ENCODE data around the gene CRACR2B.

The CRACR2B gene

DNA sequence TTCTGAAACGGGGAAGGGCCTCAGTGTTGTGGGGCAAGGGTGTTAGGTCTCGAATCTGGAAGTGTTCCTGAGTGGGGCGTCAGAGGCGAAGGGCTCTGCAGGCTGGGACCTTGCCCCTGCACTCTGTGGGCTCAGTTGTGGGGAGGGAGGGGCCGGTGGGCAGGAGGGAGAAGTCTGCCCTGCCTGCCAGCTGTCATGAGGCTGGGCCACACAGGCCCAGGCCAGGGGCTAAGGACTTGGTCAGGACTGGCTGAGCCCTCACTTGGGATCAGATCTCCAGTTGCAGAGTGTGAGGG is at the start of gene CRACR2B:
CRACR2B (plus strand) TSS at position 23 of the 296 bp plus-strand sequence. CDS start 689 bp downstream, outside the sequence.
- no peak for DNase-seq

DNA sequence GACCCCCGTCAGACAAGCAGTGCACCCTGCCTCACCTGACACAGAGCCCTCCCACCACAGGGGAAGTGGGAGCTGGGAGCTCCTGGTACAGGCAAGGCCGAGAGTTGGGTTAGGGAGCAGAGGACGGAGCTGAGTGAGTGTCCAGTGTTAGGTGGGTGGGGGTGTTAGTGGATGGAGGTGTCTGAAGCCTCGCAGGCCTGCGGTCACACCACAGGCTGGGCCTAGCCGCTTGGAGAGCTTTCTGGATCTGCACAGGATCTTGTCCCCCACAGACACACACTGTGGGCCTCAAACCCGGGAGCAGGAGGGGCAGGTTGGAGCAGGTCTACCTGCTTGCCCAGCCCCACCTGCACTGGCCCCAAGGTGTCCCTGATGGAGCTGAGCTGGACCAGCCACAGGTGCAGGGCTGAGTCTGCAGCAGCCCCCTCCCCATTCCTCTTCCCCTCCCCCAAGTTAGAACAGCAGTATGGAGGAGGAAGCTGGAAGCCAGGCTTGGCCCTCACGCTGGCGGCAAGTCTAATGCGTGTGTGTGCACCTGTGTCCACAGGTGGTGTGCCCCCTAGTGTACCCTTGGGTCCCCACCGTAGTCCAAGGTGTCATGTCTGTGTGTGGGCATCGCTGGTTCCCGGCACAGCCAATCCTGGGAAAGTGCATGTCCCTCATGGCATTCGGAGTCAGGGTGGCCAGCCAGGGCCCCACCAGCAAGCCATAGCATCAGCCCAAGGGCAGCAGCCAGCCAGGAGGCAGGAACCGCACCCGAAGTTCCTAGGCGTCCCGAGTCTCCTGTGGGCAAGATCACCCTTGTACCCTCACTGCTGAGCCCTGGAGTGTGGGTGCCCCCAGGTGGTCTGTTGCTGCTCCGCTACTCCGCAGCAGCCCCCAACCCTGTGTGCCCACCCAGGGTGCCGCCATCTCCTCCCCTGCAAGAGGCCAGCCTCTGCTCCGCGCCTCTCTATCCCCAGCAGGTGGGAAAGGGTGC is 48.5 kb upstream of the CRACR2B start:
- DNase-seq, result no peak

DNA sequence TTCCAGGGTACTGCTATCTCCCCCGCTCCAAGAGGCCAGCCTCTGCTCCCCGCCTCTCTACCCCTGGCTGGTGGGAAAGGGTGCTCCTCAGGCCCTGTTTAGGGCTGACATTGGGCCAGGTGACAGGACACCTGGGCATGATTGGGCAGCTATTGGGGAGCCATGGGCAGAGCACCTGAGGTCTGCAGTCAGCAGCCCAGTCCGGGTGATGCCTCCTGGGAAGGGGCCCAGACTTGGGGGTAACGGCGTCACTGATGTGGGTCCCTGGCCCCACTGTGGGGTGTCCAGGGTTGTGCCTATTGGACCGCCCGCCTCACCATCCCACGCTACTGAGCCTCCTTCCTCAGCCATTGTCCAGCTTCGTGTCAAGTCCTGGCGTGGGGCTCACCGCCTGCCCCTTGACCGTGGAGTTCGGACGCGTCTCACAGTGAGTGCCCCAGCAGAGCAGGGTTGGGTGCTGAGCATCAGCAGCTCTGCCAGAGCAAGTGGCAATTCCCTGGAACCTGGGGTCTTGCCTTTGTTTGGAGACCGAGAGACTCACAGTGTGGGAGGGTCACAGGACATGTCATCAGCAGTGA is 47.7 kb upstream of the CRACR2B start:
- no peak for DNase-seq

DNA sequence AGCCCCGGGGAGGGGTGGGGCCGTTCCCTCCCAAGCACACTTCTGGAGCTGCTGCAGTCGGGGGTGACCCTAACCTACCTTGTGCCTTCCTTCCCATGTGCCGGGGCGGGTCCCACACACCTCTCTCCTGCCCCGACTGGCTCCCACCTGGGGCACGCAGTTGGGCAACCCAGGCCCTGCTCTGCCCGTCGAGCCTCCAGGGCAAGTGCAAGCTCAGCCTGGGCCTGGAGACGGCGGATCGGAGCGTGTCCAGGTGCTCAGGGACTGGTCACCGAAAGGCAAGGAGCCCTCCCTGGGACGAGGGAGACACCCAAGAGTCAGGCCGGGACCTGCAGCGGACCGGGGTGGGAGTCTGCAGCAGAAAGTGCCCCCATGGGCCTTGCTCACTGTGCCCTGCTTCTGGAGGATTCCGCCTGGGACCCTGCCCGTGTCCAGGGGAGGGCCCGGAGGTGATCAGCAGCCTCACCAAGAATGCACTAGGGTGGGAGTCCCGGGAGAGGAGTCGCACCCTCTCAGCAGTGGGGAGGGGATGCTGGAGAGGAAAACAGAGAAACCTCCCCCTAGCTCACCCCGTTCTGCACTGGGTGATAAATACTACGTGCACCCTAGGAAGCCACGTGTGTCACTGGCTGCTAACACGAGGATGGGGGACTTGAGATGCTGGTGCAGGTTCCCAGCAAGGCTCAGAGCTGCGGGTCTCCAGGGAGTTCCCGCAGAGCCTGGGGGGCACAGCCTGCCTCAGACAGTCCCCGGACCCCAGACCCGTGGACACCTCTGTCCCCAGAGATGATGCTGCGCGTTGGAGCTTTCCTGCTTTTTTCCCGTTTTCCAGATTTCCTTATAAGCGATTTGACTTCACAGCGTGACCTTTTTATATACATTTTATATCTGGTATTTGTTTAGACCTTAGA is 45.2 kb upstream of the CRACR2B start:
- no peak for DNase-seq

DNA sequence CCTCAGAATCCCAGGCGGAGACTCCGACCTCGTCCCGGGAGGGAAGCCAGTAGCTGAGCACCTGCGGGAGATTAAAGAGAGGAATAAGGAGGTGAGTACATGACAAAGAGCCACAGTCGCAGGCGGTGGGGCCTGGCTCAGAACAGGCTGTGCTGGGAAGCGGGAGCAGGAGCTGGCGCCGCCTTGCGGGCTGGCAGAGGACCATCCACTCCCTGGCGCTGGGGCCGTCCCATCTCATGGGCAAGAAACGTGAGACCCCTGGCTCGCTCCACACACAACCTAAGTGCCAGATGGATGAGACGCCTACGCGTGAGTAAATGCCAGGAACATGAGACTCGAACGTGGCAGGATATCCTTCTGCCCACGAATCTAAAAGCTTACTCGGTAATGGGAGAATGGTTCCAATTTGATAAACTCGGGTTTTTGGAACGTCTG is 44.1 kb upstream of the CRACR2B start:
- DNase-seq, result no peak

DNA sequence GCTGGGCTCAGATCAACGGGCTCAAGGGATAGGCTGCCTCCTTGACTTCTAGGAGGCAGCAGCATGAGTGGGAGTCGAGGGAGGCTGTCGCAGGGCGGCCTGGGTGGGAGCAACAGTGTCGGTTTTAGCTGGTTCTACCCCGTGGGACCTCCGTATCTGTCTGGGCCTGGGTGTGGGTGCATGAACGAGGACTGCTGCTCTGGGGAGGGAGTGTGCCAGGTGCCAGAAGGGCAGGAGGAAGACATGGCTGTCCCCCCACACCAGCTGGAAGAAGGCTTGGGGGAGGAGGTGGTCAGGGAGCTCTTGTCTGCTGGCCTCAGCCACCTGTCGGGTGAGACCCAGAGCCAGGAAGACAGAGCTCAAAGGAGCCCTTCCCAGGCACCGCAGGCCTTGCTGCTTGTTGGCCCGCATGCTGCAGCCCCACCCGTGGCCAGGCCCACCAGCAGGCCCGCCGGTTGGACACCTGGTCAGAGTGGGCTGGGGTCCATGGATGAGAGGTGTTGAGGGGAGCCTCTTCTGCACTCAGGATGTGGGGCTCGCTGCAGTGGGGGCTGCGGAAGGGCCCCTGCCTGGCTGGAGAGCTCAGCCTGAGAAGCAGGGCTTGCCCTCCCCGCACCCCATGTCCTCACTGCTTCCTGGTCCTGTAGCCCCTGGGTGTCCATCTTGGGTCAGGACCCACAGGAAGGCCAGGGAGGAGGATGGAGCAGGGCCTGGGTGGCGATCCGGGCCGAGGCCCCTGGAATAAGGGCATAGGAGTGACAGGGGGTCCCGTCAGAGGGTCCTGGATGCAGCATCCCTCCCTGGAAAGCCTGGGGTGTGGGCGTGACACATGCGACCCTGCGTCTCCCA is 41.3 kb upstream of the CRACR2B start:
- no peak for DNase-seq

DNA sequence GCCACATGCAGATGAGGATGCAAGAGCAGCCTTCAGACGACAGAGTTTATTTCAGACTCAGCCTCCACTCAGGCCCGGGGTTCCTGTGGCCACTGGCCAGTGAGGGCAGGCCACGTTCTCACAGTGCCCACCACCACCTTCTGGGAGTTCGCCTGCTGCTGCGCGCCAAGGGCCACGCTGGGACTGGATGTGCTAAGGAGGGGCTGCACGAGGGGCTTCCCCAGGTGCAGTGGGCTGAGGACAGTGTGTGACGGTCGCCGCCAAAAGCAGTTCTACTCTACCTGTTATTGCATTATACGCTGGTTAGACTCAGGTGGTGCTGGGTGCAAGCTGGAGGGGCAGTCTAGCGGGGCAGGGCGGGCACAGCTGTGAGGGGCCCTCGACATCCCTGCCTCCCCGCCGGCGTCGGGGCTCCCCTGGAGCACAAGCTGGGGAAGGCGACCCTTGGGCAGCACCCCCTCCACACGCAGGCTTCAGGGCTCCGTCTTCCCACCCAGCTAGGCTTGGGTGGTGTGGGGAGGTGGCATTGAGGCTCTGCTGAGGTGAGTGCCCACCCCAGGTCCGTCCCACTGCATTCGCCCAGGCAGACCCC is 40.5 kb upstream of the CRACR2B start:
- no peak for DNase-seq

DNA sequence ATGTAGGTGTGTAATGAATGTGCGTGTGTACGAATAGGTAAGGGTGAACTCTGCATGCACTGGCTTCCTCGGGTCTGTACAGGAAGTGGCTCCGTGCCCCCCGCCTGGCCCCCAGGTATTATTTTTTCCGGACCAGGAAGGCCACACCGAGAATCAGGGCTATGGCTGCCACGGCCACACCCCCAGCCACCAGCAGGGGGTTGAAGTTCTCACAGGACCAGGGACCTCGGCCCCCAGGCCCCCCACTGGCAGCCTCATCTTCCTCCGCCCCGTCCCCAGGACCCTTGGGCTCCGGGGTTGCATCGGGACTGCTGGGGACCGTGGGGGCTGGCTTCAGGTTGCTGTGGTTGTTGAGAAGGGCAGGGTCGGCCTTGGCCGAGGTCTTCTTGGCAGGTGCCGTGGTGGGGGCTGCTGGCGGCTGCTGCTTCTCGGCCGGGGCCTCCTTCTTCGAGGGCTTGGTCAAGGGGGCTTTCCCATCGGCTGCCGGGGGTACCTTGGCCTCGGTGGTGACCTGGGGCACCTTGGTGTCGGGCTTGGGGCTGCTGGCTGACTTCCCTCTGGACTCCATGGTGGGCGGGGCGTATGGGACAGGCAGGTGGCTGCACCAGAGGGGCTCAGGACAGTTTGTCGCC is 39.6 kb upstream of the CRACR2B start:
- no peak for DNase-seq

DNA sequence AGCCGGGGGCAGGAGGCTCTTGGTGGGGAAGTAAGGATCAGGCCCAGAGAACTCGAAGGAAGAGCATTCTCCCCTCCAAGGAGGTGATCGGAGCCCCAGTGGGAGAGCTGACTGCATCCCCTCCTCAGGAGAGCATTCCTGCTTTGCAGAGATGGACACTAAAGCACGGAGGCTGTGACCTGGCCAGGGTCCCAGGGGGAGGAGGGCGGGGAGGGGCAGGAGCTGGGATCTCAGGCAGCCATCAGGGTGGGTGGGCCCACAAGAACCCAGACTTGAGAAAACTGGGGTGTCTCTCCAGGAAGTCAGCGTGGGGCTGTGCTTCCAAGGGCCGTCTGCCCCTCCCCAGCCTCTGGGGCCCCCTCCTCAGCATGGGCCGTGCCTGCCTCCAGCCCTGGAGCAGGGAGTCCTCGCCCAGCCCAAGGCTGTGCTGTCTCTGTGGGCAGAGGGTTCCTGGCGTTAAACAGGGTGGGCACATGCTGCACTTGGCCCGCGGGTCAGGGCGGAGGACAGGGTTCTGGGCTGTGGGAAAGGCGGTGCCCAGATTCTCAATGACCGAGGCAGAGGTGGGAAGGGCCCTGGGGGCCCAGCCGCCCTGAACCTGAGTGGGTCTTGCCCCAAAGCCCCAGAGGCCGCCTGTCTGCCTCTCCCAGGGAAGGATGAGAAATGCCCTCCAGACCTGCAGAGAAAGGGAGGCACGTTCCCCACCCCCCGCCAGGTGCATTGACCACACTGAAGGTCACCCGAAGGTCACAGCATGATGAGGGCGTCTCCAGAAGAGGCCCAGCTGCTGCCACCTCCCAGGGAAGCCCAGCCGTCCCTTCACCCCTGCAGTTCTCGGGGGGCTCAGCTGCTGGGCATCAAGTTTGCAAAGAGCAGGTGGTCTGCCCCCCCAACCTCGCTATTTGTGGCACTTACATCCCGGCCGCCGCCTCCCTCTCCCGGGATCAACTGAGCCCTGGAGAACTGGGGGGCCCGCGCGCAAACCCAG is 38.5 kb upstream of the CRACR2B start:
- no peak for DNase-seq

DNA sequence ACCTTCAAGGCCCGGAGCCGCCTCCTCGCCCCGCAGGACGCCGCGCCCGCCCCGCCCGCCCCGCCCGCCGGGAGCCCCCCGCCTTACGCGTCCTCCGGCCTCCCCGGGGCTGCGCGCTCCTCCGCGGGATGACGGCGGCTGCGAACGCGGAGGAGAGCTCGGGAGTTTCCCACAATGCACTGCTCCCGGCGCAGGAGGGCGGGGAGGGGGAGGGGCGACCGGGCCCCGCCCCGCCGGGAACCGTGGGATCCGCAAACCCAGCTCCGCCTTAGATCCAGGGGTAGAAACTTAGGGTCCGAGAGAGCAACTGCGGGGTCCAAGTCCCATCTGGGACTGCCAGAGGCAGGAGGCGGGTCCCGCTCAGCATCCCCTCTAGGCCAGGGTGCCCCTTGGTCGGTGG is 37.8 kb upstream of the CRACR2B start, which contains the start of gene CEND1:
CEND1 (minus strand) TSS at position 148 of the 400 bp plus-strand sequence. CDS start 1,514 bp downstream, outside the sequence.
- no peak for DNase-seq

DNA sequence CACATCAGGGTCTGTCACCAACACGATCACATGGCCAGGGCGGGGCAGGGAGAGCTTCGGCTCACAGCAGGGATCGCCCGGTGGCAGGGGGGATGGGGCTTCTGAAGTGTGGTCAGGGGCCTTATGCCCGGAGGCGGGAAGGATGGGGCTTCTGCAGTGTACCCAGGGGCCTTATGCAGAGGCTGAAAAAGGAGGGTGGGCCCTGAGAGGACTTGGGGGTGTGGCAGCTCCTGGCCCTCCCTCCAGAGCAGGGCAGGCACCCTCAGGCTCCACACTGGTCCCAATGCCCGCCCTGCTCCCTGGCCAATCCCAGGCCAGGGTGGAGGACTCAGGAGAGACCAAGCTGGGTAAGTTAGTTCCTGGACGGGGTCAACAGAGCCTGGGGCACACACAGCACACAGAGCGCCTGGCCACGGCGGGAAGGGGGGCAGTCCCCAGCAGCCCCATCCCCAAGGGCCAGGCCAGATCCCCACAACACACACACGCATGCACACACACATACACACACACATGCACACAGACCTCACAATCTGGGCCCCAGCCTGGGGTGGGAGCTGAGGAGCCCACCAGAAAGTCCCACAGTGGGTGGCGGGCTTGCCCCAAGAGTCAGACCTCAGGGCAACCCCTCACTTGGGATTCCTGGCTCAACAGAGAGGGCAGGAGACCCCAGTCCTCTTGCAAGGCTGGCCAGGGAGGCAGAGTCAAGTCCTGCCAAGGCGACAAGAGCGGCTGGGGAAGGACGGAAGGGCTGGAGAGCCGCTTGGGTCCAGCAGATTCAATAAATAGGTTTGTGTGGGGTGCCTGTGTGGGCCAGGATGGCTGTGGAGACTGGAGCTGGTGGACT is 36.8 kb upstream of the CRACR2B start:
- DNase-seq, result no peak

DNA sequence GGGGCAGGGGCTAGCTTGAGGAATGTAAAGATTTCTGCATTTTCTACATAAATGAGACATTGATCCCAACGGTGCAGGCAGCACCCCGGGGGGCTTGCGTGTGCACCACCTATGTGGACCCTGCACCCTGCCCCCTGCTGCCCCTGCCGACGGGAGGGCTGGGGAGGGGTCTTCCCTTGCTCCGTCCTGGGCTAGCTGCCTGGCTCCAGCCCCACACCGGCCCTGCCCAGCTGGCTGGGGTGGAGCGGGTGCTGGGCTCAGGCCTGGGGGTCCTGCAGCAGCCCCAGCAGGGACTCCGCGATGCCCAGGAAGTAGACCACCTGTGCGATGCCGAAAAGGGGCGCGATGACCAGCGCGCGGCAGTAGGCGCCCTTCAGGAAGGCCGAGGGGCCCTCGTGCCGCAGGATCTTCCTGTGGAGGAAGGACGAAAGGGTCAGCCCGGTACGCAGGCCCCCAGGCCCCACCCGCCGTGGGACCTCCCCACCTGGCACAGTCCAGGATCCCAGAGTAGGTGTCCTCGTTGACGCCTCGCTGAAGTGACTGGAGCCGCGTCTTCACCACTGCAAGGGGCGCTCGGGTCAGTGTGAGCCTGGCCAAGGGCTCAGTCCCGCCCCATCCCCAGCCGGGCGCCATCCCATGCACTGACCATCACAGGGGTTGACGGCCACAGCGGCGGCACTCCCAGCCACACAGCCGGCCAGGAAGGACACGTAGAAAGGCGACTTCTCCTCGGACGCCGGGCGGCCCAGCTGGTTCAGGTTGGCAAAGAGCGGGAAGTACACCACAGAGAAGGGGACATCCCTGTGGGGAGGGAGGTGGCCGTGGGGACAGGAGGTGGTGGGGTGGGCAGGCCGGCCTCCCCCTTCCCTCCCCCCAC is 35.8 kb upstream of the CRACR2B start:
- no peak for DNase-seq

DNA sequence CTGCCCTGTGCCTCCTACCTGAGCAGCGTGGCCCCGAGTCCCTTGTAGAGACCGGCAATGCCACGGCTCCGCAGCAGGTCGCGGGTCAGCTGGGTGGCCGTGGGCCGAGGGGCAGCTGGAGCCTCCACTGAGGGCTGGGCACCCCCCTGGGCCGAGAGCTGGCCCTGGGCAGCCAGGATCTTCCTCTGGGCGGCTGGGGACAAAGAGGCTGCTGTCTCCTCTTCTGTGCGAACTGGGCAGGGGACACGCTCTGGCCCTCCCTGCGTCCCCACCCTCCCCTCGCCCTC is 35.2 kb upstream of the CRACR2B start:
- DNase-seq, result no peak

DNA sequence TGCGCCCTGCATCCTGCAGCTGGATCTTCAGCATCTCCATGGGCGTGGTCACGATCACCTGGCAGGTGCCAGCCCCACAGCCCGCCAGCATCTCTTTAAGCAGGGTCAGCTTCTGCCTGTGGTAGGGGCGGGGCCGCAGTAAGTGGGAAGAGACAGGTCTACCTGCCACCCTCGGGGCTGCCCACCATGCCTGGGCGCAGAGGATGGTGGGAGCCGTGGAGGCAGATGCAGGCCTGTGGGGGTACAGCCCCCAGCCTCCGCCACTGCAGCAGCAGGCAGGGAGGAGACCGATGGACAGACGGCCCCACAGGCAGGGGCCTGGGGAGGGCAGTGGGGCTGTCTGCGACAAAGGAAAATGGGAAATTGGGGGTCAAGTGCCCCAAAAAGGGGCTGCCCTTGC is 34.8 kb upstream of the CRACR2B start:
- DNase-seq, result no peak

DNA sequence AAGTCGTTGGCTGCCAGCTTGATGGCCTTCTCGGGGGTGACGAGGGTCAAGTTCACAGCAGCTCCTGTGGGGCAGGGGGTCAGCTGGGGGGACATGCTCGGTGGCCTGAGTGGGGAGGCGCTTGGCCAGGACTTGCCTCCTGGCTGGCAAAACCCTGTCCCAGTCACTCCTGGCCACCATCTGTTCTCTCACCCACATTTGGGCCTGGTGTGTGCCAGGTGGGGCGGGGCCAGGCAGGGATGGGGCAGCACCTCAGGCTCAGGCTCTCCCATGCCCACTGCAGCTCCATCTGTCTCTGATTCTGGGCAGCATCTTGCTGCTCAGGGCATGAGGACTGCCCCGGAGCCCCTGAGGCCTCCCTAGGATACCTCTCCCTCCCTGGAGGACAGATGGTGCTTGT is 34.2 kb upstream of the CRACR2B start:
- no peak for DNase-seq

DNA sequence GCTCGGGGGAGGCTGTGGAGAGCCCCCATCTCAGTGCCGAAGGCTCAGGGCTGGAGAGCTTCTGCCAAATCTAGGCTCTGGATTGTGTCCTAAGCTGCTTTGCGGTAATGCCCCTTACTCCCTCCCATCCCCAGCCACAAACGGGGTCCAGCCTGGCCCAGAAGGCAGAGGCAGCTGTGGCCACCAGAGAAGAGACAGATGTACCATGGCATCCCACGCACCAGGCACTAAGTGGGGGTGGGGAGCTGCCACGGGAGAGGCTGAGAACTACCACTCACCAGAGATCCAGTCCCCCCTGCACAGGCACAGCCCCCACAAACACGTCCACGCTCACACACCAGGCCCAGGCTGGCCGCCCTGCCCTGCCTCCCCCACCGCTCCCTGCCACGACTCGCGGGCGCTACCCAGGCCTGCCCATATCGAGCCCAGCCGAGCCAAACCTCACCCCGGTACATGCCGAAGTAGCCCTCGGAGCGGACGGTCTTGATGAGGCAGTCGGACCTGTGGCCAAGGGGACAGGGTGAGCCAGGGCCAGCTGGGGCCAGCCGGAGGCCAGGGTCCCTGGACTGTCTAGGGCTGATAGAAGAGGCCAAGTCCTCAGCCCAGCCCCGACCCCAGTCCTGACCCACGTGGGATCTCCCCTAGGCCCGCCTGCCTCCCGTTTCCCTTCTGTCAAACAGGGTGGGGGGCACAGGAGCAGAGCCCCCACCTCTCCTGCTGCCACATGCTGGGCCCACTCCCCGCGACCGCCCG is 33.5 kb upstream of the CRACR2B start:
- no peak for DNase-seq

Measured in NCI-H2081 treated with DMSO at 0.1 percent for 48 hours (cell line).